ENCODE data around the gene GABARAPL2.

Gene GABARAPL2

GRCh38 chr16:75593308-75593707 is 27.1 kb downstream of the GABARAPL2 start:
- DNase-seq, result no peak

GRCh38 chr16:75593825-75594820 is 27.9 kb downstream of the GABARAPL2 start:
- DNase-seq, result peak in 1 of 2 donors; percentile 31

- no peak for DNase-seq
Measured at GRCh38 chr16:75599452-75600277, 33.5 kb downstream of the GABARAPL2 start.

GRCh38 chr16:75603241-75603640 is 37.1 kb downstream of the GABARAPL2 start:
- no peak for DNase-seq

- DNase-seq, result no peak
Measured at GRCh38 chr16:75606507-75606906, 40.3 kb downstream of the GABARAPL2 start.

- peak; percentile 55 to 58 for DNase-seq
Measured at GRCh38 chr16:75614066-75614897, 48.1 kb downstream of the GABARAPL2 start.

- DNase-seq, result no peak
Measured at GRCh38 chr16:75615619-75616018, 49.4 kb downstream of the GABARAPL2 start.

GRCh38 chr16:75616521-75617010 is 50.4 kb downstream of the GABARAPL2 start:
- DNase-seq, result no peak

GRCh38 chr16:75617121-75617520 is 50.9 kb downstream of the GABARAPL2 start:
- DNase-seq, result no peak

GRCh38 chr16:75618780-75619179 is 52.6 kb downstream of the GABARAPL2 start:
- DNase-seq, result no peak

GRCh38 chr16:75620326-75621169 is 54.4 kb downstream of the GABARAPL2 start:
- no peak for DNase-seq

GRCh38 chr16:75621170-75621477 is 54.9 kb downstream of the GABARAPL2 start:
- peak in 1 of 2 donors; percentile 24 for DNase-seq

GRCh38 chr16:75622761-75623605 is 56.8 kb downstream of the GABARAPL2 start, which contains the start of gene ADAT1:
Gene ADAT1, minus strand, starts transcription at chr16:75623281. Its CDS starts 2,482 bp downstream, at chr16:75620799.
- peak; percentile 96 to 98 for DNase-seq

GRCh38 chr16:75624921-75625334 is 58.7 kb downstream of the GABARAPL2 start:
- DNase-seq, result peak in 1 of 2 donors; percentile 6

GRCh38 chr16:75626806-75627205 is 60.6 kb downstream of the GABARAPL2 start:
- no peak for DNase-seq

Measured in inflammatory macrophage treated with lipopolysaccharide for 1 hour (primary cell).